Measurements from ENCODE around the gene IKZF5.

- no peak for TF ChIP-seq USF2 (IDR thresholded peaks at IDR 0.05; ENCODE audit: low read depth, low read length)
- TF ChIP-seq CTCF (conservative IDR thresholded peaks at IDR 0.05; ENCODE audit: low read depth, low read length): peak; percentile 90
- TF ChIP-seq BHLHE40 (IDR thresholded peaks at IDR 0.05; ENCODE audit: low read depth, low read length): no peak
- peak; percentile 37 for TF ChIP-seq RAD21 (IDR thresholded peaks at IDR 0.05; ENCODE audit: low read length)
Observed at GRCh38 chr10:122980209-122981065, 28.2 kb downstream of the IKZF5 start, which contains the start of gene PSTK.

Data from IMR-90 (cell line).